HuH-7 (cell line): ENCODE data around the gene TCF25.
"Not testable (repeated sequence)": the region's sequence is repeated elsewhere in the genome, so short reads cannot be mapped to it uniquely, and the experiment has no call there.

Source experiments
- DNase-seq: peaks from one replicate; pipeline ENCODE4 v3.0.0; 2011; ENCODE audit warnings: low spot score

Gene TCF25, protein sequence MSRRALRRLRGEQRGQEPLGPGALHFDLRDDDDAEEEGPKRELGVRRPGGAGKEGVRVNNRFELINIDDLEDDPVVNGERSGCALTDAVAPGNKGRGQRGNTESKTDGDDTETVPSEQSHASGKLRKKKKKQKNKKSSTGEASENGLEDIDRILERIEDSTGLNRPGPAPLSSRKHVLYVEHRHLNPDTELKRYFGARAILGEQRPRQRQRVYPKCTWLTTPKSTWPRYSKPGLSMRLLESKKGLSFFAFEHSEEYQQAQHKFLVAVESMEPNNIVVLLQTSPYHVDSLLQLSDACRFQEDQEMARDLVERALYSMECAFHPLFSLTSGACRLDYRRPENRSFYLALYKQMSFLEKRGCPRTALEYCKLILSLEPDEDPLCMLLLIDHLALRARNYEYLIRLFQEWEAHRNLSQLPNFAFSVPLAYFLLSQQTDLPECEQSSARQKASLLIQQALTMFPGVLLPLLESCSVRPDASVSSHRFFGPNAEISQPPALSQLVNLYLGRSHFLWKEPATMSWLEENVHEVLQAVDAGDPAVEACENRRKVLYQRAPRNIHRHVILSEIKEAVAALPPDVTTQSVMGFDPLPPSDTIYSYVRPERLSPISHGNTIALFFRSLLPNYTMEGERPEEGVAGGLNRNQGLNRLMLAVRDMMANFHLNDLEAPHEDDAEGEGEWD

DNA sequence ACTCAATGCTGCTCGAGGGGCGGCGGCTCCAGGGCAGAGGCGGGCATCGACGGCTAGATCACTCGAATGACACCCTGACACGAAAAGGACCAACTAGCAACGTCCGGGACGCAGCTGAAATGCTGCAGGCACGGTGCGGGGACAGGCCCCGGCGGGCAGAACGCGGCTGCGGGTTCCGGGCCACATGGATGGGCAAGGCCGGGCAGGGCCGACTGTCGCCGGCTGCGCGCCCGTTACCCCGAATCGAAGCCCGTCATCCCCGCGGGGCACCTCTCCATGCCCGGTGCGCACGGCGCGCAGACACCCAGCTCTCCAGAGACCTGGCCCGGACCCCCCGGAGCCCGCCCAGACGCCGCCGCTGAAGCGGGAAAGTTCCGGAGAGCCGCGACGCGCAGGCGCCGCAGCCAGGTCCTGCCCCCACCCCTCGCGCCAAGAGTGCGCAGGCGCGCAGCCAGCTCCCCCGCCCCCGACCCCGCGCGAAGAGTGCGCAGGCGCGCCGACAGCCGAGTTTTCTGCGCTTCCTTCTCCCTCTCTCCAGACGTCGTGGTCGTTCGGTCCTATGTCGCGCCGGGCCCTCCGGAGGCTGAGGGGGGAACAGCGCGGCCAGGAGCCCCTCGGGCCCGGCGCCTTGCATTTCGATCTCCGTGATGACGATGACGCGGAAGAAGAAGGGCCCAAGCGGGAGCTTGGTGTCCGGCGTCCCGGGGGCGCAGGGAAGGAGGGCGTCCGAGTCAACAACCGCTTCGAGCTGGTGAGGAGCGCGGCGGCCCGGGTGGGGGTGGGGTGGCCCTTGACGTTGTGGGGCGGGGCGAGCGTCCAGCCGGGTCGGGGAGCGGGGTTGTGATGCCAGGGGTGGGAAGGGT is at the start of gene TCF25:
Gene TCF25 (plus strand): TSS at position 484 of the 863 bp plus-strand sequence. CDS start 76 bp downstream, at position 560.
- peak; percentile 97 for DNase-seq

DNA sequence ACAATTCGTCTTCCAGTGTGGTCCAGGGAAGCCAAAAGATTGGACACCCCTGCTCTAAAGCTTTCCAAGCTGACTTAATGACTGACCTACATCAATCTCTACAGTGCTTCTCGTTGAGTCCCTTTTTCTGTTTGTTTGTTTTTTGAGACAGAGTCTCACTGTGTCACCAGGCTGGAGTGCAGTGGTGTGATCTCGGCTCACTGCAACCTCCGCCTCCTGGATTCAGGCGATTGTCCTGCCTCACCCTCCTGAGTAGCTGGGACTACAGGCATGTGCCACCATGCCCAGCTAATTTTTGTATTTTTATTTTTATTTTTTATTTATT is 49.6 kb upstream of the TCF25 start:
- DNase-seq, result not testable (repeated sequence)

DNA sequence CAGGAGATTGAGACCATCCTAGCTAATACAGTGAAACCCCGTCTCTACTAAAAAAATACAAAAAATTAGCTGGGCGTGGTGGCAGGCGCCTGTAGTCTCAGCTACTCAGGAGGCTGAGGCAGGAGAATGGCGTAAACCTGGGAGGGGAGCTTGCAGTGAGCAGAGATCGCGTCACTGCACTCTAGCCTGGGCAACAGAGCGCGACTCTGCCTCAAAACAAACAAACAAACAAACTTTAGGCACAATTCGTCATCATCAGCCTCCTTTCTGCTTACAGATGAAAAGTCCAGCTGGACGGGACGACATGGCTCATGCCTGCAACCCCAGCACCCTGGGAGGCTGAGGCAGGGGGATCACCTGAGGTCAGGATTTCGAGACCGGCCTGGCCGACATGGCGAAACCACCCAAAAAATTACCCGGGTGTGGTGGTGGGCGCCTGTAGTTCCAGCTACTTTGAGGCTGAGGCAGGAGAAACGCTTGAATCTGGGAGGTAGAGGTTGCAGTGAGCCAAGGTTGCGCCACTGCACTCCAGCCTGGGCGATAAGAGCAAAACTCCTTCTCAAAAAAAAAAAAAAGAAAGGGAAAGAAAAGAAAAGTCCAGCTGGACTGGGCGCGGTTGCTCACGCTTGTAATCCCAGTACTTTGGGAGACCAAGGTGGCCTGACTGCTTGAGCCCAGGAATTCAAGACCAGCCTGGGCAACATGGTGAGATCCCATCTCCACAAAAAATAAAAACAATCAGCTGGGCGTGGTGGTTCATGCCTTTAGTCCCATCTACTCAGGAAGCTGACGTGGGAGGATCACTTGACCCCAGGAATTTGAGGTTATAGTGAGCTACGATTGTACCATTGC is 46.6 kb upstream of the TCF25 start:
- DNase-seq, result no peak

DNA sequence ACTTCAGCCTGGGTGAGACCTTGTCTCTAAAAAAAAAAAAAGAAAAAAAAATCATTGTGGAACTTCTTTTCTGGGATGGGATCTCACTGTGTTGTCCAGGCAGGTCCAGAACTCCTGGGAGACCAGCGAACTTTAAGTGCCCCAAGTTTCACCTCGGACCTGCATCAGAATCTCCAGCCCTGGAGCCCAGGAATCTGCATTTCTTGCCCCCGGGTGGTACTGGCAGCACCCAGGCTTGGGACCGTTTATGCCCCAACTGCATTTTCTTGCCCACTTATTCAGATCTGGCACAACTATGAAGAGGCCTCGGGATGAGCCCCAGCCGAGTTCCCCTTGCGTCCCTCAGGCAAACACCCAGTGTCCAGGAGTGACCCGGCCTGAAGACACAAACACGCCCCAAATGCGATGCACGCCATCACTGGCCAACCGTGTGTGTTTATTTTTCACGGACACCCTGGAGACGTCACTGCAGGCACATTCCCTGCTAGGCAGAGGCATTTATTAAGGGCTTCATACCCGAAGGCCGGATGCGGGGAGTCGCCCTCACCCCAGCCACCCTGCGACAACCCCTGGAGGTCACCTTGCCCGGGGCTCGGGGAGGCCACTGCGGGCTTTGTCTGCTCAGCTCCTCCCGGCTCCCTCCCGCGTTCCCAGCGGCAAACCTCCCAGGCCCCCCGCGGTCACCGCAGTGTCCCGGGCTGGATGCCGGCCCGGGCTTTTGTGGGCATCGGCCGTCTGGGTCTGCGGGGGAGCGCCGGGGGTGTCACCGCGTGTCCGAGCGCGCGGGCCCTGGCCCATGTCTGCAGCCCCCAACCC is 45.8 kb upstream of the TCF25 start:
- DNase-seq, result peak; percentile 65

DNA sequence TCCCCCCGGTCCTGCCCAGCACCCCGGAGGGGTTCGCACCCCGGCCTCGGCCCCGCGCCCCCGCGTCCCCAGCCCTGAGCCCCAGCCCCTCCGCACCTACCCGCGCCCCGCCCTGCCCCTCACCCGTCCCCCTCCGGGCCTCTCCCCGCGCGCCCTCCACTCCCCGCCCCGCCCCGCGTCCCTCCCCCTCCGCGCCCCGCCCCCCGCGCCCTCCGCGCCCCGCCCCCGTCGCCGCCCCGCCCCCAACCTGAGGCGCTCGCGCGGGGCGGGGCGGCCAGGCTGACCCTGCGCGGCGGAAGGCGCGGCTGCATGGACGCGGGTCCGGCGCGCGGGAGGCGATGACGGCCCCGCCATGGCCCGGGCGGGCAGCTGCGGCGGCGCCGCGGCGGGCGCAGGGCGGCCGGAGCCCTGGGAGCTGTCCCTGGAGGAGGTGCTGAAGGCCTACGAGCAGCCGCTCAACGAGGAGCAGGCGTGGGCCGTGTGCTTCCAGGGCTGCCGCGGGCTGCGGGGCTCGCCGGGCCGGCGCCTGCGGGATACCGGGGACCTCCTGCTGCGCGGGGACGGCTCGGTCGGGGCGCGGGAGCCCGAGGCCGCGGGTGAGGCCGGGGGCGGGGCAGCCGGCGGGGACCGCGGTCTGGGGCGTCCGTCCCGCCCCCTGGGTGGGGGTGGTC is 45.1 kb upstream of the TCF25 start, which contains the start of gene SPIRE2:
Gene SPIRE2 (plus strand): TSS at position 277 of the 671 bp plus-strand sequence. CDS start 76 bp downstream, at position 353.
- DNase-seq, result peak; percentile 77

DNA sequence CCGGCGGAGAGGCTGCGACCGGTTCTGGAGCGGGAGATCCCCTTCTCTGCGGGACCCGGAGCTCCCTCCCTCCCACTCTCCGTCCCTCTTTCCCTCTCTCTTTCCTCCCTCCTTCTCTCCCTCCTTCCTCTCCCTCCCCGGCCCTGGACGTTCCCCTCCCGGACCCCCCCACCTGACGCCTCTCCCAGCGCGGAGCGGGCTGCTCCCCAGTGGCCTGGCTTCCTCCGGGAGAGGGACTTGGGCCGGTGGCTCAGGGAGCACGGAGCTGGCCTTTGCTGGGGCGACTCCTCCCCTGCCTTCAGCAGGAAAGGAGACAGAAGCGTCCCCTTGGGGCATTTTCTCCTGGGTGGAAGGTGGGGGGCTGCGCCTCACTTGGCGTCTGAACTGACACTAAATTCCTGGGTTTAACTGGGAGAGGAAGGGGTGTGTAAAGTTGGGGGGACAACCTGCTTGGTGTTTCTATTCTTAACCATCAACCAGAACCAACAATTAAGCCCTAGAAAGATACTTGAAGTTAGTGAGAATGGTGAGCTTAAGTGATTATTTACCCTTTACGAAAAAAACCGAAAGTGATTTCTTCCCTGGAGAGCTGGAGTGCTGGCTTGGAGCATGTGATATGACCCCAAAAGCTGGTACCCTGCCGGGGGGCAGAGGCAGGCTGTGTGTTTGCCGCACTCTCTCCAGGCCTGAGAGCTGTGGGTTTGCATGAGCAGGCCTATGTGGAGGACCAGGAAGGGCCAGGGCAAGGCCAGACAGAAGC is 44.3 kb upstream of the TCF25 start:
- DNase-seq, result no peak

DNA sequence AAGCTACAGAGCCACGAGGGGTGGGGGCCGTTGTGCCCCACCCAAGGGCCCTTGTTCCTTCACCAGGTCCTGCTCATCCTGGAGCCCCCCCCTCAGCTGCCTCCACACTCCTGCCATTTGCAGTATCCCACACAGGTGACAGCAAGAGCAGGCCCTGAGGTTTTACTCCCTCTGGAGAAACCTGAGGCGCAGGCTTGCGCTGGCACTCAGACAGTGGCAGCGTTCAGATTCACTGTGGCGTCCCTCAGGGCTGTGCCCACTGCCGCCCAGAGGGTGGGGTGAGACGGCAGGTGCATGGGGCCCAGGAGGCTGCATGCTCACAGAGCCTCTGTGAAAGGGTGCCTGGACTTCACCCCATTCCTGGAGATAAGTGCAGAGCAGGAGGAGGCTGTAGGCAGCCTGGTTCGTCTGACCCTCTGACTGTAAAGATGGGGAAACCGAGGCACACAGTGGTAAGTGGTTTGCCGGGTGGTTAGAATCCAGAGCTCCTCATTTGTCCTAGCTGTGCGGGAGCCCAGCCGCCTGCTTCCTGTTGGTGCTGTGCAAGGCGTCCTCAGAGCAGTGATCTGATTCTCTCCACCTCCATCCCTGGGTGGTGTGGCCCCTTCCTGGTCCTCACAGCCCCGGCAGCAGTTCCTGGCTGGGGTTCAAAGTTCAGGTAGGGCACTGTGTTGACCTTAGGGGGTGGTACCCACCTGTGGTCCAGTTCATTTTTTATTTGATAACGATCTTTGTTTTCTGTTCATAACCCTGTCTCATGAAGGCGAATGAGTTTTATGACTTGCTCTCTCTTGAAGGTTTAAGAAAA is 43.6 kb upstream of the TCF25 start:
- no peak for DNase-seq

DNA sequence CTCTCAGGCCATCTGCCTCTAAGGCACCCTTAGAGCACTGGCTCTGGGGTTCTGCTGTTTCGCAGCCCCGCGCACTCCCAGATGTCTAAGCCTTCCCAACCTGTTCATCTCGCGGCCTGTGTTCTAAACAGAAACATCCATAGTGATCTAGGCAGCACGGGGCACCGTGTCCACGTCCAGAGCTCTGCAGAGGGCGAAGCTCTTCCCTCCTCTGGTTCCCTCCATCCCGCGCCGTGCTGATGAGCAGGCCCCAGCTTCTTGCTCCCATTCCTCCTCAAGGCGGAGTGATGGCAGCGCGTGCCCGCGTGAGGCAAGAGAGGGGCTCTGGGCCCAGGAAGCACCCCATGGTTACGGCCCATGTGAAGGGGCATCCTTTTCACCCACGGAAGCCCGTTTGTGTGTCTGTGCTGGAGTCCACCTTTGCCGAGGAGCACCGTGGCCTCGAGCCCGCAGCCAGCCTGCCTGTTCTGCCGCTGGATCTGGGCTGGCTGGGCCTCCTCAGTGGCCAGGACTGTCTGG is 41.5 kb upstream of the TCF25 start:
- DNase-seq, result no peak

DNA sequence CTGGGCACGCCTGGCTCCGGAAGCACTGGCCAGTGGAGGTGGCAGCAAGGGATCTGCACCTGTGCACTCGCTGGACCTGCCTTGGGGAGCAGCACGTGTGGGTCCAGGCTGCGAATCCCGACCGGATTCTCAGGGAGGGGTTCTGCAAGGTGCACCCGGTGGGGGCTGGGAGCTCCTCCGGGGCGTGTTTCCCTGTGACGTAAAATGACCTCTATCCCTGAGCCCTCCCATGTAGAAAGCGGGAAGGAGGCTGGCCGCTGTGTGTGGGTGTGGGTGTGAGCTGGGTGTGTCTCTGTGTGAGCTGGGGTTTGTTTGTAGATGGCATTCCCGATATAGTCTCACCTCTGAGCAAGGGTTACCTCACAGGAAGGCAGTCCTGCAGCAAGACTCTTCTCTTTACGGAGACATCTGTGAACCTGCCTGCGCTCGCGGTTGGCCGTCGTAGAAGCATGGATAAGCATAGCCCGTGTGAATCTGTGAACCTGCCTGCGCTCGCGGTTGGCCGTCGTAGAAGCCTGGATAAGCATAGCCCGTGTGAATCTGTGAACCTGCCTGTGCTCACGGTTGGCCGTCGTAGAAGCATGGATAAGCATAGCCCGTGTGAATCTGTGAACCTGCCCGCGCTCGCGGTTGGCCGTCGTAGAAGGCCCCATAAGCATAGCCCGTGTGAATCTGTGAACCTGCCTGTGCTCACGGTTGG is 39.6 kb upstream of the TCF25 start:
- DNase-seq, result peak; percentile 65

DNA sequence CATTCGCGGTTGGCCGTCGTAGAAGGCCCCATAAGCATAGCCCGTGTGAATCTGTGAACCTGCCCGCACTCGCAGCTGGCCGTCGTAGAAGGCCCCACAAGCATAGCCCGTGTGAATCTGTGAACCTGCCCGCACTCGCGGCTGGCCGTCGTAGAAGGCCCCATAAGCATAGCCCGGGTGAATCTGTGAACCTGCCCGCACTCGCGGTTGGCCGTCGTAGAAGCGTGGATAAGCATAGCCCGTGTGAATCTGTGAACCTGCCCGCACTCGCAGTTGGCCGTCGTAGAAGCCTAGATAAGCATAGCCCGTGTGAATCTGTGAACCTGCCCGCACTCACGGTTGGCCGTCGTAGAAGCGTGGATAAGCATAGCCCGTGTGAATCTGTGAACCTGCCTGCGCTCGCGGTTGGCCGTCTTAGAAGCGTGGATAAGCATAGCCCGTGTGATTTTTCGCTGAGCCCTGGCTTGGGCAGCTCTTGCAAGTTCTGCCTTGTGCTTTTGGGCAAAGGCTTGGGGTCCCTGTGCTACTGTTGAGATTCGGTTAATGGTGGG is 38.5 kb upstream of the TCF25 start:
- not testable (repeated sequence) for DNase-seq

DNA sequence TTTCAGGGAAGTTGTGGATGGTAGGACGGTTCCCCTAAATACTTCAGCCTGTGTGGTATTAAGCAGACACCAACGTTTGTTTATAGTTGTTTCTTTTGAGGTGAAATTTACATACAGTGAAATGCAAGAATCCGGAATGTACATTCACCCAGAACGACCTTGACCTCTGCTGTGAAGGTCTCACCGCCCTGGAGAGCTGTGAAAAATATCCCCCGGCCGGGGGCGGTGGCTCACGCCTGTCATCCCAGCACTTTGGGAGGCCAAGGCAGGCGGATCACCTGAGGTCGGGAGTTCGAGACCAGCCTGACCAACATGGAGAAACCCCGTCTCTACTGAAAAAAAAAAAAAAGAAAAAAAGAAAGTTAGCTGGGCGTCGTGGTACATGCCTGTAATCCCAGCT is 36.9 kb upstream of the TCF25 start:
- not testable (repeated sequence) for DNase-seq

DNA sequence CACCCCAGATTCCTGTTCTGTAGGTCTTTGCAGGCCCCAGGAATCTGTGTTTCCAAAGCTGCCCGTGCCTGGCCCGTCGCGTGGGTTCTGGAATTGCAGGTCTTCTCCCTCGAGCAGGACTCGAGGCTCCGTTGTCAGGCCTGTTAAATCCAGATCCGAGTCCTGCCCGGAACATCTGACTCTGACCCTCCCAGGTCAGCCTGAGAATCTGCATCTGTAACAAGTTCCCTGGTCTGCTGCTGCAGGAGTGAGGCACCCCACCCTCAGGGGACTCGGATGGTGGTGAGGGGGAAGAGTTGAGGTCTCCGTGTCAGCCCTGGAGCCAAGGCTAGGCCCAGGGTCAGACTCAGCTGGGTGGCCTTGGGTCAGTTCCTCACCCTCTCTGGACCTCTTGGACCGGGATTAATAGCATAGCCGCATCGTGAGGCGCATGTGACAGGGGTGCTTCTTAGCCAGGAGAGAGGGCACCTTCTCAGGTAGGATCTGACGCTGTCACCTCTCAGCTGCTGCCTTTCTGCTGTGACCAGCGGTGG is 36.3 kb upstream of the TCF25 start:
- DNase-seq, result no peak

DNA sequence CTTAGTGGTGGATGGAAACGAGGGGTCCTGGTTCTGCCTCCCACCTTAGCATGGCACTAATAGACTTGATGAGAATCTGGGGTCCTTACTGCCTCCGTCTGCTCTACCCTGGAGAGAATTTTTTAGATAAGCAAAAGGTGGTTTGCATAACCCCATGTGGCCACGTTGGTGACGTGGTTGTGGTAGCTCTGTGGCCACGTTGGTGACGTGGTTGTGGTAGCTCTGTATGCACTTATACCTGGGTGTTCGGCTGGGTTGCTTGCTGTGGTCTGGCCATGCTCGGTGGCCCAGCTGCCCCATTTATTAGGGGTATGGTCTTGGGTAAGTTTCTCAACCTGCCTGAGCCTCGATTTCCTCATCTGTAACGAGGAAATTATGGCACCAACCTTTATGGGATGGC is 32.1 kb upstream of the TCF25 start:
- no peak for DNase-seq

DNA sequence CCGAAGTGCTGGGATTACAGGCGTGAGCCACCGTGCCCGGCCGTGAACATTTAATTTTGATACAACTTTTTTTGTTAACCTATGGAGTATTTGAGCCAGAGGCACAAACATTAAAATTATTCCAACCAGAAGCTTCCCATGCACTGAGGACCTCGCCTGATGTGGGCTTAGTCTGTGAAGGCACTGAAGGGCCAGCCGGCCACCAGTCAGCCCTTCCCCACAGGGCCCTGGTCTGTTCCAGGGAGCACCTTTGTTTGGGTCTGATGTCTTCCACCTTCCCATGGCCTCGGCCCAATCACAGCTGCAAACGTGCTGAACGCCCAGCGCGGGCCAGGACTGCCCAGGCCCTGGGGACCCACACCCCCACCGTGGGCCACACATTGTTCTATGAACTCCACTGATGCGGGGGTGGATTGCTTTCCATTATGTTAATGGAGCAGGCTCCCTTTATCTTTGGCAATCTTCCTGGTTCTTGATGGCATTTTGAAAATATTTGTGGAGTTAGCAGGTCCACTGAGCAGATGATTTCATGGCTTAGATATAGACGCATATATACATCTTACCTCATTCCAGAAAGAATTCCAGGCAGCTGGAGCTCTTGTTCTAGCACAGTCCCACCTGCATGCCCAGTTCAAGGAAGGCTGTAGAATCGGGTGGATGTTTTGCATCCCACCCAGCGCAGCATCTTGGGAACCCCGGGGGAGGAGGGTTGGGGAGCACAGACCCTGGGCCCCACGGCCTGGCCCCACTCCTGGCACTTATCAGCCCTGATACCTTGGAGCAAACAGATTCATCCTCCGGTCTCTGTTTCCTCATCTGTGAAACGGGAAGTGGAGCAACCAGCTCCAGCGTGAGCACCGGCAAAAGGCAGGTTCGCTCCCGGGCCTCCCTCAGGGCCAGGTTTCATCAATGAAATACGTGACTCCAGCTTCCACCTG is 30.7 kb upstream of the TCF25 start:
- DNase-seq, result no peak

DNA sequence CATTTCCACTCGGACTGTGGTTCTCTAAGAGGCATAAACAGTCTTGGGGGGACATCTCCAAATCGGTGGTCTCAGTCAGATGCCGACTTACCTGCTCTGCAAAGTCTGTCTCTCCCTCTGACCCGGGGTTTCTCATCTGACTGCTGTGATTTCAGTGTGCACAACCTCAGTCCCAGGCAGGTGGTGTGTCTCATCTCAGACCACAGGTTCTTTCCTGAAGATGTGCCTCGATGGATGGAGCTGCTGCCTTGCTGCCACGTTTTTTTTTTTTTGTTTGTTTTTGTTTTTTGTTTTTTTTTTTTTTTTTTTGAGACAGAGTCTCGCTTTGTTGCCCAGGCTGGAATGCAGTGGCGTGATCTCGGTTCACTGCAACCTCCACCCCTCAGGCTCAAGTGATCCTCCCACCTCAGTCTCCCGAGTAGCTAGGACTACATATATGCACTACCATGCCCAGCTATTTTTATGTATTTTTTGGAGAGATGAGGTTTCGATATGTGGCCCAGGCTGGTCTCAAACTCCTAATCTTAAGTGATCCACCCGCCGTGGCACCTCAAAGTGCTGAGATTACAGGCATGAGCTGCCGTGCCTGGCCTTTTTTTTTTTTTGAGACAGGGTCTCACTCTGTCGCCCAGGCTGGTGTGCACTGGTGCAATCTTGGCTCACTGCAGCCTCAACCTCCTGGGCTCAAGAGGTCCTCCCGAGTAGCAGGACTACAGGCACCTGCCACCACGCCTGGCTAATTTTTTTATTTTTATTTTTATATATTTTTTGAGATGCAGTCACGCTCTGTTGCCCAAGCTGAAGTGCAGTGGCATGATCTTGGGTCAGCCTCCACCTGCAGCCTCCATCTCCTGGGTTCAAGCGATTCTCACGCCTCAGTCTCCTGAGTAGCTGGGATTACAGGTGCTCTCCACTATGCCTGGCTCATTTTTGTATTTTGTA is 29.7 kb upstream of the TCF25 start:
- no peak for DNase-seq
